IPS-18c (cell line): ENCODE data around the gene CARNS1.
A peak's percentile ranks its signal among the peaks of the same experiment; 100 is the strongest.
"Not testable (repeated sequence)": the region's sequence is repeated elsewhere in the genome, so short reads cannot be mapped to it uniquely, and the experiment has no call there.

Experiments used
- H3K4me3 ChIP-seq: 2 replicates; pipeline ENCODE4 v1.7.0; 2013; ENCODE audit warnings: low read depth, mild to moderate bottlenecking, low read length, moderate library complexity; ENCODE audit not compliant: insufficient read depth
- H3K9me3 ChIP-seq: one replicate; pipeline ENCODE4 v1.6.1; 2013; ENCODE audit warnings: mild to moderate bottlenecking, low read length, moderate library complexity; ENCODE audit not compliant: control insufficient read depth, insufficient read depth

CARNS1 gene

DNA sequence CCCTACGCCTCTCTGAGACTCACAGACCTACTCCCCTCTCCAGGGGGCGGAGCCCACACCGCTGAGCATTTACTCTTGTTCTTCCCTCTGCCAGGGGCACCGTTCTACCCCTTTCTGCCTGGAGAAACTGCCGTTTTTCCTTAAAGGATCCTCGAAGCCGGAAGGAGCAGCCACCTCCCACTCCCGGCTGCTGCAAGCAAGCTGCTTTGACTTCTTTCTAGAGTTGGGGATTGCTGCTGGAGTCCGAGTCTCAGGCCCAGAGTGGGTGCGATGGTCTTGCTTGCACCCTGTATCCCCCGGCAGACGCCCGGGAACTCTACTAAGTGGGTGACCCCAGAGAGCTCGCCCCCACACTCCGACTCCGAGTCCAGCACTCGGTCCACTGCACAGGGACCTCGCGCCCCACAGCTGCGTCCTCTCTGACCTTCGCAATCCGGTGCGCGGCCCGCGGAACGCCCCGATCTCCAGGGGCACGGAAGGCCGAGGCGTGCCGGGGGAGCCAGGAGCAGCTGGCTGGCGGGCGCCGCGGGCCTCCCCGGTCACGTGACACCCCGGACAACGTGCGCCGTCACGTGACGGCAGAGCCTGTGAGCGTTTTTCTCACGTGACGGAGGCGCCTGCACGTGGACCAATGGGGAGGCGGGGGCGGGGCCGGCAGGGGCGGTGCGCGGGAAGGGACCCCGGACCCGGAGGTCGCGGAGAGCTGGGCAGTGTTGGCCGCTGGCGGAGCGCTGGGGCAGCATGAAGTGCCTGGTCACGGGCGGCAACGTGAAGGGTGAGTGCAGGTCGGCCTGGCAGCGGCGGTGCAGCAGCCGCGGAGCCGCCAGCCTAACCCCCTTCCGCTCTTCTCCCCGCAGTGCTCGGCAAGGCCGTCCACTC is 23.9 kb upstream of the CARNS1 start, which contains the start of gene RAD9A:
Gene RAD9A (plus strand): TSS at position 683 of the 879 bp plus-strand sequence. CDS start 59 bp downstream, at position 742.
- no peaks in the 10 kb centered on the region for H3K9me3 ChIP-seq
- H3K4me3 ChIP-seq, result peak within 1 kb of the TSS; percentile 80

DNA sequence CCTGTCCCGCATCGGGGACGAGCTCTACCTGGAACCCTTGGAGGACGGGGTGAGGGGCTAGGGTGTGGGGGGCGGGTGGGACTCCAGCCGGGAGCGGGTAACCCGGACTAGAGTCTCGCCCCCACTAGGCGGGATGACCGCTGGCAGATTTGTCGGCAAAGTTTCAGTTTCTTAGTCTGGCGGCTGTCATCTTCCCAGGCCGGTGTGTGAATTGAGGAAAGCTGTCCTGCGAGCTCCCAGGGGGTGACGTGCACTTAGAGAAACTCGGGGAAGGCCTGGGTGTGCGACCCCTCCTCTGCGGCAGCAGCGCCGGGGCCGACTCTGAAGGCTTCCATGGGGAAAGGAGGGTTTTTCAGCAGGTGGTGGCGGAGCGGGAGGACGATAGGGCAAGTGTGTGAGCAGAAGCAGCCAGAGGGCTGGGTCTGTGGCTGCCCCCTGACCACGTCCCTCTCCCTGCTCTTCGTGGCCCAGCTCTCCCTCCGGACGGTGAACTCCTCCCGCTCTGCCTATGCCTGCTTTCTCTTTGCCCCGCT is 23.2 kb upstream of the CARNS1 start:
- peak overlapping the region; percentile 80 for H3K4me3 ChIP-seq
- no peaks in the 10 kb centered on the region for H3K9me3 ChIP-seq

DNA sequence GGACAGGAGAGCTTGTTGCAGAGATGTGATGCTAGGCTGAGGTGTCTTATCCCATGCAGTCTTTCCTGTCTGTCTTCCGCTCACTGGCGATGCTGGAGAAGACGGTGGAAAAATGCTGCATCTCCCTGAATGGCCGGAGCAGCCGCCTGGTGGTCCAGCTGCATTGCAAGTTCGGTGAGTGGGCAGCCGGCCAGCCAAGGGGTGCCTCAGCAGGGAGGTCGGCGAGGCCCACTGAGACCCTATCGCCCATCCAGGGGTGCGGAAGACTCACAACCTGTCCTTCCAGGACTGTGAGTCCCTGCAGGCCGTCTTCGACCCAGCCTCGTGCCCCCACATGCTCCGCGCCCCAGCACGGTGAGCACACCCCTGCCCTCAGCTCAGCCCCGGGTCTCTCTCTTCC is 22.0 kb upstream of the CARNS1 start:
- Histone ChIP-seq H3K4me3 (no peak overlapping the region), H3K9me3 (no peaks in the 10 kb centered on the region)

DNA sequence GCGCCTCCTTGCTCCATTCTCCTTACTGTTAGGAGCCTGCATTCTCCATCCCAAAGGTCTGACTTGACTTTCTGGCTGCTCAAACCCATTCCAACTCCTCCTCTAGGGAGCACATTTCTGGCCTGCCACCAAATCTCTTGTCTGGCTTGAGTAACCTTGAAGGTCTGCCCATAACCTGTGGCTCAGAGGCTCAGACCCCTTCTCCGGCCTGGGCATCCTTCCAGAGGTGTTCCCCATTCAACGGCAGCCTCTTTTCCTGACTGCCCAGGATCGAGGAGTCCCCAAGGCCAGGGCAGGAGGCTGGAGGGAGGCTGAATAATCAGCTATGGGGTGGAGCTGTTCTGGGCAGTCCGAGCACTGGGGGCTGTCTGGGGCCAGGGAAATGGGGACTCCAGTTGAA is 21.5 kb upstream of the CARNS1 start:
- no peak overlapping the region for H3K4me3 ChIP-seq
- no peaks in the 10 kb centered on the region for H3K9me3 ChIP-seq

DNA sequence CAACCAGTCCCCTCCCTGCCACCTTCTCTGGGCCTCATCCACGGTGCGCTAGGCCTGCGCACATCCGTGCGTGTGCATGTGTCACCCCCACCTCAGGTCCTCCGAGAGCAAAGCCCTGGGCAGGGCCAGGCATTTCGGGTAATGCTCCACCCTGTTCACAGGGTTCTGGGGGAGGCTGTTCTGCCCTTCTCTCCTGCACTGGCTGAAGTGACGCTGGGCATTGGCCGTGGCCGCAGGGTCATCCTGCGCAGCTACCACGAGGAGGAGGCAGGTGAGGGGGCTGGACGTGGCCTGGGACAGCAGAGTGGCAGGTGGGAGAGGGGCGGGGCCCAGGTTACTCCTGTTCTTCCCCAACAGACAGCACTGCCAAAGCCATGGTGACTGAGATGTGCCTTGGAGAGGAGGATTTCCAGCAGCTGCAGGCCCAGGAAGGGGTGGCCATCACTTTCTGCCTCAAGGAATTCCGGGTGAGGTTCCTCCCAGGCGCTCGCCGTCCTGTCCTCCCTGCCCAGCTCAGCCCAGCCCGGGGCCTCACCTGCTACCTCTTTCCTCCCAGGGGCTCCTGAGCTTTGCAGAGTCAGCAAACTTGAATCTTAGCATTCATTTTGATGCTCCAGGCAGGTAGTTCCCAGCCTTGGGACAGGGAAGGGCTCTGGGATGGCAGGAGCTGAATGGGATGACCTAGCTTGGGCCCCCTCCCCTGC is 19.8 kb upstream of the CARNS1 start:
- H3K4me3 ChIP-seq, result no peak overlapping the region
- H3K9me3 ChIP-seq, result no peaks in the 10 kb centered on the region

DNA sequence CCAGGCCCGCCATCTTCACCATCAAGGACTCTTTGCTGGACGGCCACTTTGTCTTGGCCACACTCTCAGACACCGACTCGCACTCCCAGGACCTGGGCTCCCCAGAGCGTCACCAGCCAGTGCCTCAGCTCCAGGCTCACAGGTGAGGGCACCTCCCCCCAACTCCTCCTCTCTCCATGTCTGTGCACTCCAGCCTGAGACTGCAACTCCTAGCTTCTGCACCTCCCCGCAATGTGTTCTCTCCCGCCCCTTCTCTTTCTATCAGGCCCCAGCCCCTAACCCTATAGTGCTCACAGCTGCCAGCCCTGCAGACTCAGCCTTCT is 19.3 kb upstream of the CARNS1 start:
- no peak overlapping the region for H3K4me3 ChIP-seq

DNA sequence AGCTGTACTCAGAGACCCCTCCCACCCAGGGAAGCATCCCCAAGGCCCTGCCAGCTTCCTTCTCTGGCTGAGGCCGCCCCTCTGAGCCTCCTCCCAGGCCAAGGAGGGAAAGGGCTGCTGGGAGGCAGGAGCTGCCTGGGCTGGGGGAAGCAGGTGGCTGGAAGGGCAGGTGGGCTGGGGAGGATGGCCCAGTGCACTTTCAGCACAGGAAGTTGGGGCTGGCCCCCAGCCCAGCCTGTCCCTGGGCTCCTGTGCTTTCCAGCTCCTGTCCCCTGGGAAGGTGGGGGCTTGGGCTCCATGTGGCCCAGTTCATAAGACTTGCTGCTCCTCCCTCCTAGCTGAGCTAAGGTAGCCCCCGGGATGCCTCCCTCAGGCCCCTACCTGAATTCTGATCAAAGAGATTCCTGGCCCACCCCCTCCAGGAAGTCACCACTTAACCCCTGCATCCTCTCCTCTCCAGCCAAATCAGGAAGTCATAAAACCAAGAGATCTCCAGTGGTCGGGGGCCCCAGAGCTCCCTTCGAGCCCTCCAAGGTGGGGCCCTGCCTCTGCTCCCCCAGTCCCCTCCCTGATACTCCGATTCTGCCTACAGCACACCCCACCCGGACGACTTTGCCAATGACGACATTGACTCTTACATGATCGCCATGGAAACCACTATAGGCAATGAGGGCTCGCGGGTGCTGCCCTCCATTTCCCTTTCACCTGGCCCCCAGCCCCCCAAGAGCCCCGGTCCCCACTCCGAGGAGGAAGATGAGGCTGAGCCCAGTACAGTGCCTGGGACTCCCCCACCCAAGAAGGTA is 18.7 kb upstream of the CARNS1 start:
- no peak overlapping the region for H3K4me3 ChIP-seq
- no peaks in the 10 kb centered on the region for H3K9me3 ChIP-seq

More for the DNA sequence above, 19.3 kb upstream of the CARNS1 start:
- H3K9me3 ChIP-seq, result no peaks in the 10 kb centered on the region

DNA sequence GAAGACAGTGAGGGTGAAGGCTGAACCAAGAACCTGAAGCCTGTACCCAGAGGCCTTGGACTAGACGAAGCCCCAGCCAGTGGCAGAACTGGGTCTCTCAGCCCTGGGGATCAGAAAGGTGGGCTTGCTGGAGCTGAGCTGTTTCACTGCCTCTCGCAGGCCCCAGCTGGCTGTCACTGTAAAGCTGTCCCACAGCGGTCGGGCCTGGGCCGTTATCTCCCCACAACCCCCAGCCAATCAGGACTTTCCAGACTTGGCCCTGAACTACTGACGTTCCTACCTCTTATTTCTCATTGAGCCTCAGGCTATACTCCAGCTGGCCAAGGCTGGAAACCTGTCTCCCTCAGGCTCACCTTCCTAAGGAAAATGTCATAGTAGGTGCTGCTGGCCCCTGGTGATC is 17.9 kb upstream of the CARNS1 start:
- H3K9me3 ChIP-seq, result no peaks in the 10 kb centered on the region
- no peak overlapping the region for H3K4me3 ChIP-seq

DNA sequence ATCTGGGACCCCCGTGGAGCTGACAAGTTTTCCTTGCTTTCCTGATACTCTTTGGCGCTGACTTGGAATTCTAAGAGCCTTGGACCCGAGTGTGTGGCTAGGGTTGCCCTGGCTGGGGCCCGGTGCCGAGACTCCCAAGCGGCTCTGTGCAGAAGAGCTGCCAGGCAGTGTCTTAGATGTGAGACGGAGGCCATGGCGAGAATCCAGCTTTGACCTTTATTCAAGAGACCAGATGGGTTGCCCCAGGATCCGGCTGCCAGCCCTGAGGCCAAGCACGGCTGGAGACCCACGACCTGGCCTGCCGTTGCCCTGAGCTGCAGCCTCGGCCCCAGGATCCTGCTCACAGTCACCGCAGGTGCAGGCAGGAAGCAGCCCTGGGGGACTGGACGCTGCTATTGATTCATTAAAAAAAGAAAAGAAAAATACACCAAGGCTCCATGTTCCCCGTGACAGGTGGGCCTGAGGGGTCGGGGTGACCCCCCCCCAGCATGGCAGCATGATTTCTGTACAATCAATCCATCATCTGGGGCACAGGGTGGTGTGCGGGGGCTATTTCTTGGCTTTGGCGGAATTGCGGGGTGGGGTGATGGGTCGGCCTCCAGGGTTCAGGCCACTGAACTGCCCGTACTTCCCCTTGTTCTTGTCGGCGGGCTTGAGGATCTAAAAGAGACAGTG is 17.4 kb upstream of the CARNS1 start:
- H3K4me3 ChIP-seq, result no peak overlapping the region
- no peaks in the 10 kb centered on the region for H3K9me3 ChIP-seq

DNA sequence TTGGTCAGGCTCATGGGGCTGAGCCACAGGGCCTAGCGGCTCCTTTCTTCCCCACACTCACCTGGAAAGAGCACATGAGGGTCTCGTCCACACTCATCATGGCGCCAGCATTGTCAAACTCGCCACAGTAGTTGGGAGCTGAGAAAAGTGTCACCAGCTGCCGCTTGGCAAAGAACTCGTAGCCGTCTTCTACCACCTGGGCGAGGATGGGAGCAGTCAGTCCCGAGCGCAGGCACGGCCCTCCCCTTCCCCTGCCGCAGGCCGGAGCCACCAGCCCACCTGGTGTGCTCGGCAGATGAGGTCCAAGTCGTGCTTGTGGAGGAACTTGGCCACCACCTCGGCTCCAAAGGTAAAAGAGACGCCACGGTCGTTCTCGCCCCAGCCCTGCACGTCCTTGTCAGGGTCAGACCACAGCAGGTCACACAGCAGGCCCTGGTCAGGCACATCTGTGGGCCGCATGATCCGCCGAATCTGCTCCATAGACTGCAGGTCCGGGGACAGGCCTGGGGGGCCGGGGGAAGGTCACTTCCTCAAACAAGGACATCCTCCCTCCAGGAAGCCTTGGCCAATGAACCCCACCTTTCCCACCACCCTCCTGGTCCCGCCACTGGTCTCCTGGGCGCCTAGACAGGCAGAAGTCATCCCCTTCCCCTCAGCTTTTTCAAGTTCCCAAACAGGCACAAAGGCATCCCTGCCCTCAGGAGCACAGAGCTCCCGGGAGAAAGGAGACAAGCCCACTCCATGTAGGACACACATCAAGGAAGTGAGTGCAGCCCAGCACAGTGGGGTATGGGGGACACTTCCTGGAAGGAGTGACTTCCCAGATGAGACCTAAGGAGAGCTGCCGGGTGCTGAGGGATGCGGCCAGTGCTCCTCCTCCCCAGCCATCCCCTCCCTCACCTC is 16.6 kb upstream of the CARNS1 start:
- no peaks in the 10 kb centered on the region for H3K9me3 ChIP-seq
- H3K4me3 ChIP-seq, result no peak overlapping the region

DNA sequence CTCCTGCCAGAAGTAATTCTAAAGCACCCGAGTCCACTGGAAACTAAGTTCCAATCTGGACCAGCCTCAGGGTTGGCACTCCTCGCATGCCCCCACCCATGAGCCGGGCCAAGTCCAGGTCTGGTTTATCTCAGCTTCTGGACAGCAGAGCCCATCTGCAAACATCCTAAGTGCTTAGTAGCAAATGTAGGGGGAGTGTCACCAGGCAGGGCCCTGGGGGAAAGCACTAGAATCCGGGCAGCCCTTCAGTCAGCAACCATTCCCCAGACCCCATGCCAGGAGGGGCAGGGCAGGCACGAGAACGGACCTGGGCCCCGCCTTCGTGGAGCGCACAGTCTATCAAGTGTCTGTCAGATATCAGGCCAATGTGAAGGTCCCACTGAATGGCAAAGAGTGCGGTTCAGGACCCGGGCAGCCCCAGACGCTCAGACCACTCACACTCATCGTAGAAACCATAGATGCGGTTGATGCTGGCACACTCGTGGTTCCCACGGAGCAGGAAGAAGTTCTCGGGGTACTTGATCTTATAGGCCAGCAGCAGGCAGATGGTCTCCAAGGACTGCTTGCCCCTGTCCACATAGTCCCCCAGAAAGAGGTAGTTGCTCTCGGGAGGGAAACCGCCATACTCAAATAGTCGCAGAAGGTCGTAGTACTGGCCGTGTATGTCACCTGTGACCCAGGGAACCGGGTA is 15.1 kb upstream of the CARNS1 start:
- H3K9me3 ChIP-seq, result no peaks in the 10 kb centered on the region
- peak overlapping the region; percentile 89 for H3K4me3 ChIP-seq

DNA sequence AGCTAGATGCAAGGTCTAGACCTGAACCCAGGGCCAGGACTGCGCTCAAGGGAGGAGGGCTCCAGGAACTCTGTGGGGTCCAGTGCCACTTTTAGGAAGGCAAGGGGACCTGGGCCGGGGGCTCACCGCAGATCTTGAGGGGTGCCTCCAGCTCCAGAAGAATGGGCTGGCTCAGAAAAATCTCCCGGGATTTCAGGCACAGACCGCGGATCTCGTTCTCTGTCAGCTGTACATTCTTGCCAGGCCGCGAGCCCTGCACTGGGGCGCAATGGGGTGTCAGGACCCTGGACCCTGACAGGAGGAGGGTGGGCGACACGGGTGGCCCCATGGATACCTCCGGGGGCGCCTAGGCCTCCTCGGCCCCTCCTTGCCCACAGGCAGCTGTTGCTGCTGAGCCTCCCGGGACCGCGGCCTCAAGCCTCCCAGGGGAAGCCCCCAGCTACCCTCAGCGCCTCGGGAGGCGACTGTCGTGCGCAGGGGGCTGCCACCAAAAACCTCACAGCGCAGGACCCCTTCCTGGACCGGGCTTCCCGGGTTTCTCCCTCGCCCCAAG is 14.5 kb upstream of the CARNS1 start:
- Histone ChIP-seq H3K9me3 (no peaks in the 10 kb centered on the region), H3K4me3 (peak overlapping the region; percentile 89)

DNA sequence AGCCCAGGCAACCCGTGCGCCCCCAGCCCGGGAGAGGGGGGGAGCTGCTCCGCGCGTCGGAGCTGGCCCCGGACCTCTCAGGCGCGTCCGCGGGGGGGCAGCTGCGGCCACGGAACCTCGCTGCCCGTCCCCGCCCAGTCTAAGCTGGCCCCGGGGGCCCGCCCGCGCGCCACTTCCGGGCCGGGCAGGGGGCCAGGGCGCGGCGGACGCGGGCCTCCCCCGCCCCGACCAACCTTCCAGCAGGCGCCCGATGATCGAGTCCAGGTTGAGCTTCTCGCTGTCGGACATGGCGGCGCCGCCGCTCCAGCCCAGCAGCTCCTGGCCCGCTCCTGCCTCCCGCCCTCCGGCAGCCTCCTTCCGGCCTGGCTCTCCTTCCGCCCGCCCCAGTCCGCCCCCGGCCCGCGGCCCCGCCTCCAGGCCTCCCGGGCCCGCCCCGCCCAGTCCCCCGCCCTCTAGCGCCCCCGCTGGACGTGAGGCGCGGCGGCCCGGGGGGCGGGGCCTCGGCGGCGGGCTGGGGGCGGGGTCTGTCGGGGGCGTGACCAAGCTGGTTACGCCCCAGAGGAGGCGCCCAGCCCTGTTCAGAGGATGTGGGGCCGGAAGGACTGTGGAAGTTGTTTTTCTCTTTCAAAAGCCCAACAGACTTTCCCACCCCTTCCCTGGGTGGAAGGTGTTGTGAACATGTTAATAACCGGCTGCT is 13.8 kb upstream of the CARNS1 start, which contains the start of gene PPP1CA:
Gene PPP1CA (minus strand): TSS at position 364 of the 697 bp plus-strand sequence. CDS start 76 bp downstream, at position 288.
- Histone ChIP-seq H3K9me3 (no peaks in the 10 kb centered on the region), H3K4me3 (peak within 1 kb of the TSS; percentile 89)

DNA sequence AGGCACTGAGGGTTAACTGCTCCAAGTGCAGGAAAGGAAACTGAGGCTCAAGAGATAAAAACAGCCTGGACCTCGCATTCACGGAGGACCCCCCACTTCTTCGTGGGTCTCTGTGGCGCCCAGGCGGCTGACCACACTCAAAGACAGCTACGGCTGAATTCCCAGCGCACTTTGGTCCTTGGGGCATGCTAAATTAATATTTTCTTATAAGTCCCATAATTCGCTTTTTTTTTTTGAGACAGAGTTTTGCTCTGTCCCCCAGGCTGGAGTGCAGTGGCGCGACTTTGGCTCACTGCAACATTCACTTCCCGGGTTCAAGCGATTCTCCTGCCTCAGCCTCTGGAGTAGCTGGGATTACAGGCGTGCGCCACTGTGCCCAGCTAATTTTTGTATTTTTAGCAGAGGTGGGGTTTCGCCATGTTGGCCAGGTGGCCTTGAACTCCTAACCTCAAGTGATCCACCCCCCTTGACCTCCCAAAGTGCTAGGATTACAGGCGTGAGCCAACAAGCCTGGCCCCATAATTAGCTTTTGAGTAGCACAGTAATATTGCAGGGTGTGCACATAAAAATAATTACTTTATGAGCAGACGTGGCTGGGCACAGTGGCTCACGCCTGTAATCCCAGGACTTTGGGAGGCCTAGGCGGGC is 13.2 kb upstream of the CARNS1 start:
- H3K4me3 ChIP-seq, H3K9me3 ChIP-seq: not testable (repeated sequence)
